Liver (tissue), 9 donors: Measurements from ENCODE around the gene FKRP. TPM values are rescaled to one million over a fixed set of nuclear protein-coding genes. Genes with fewer than 3 reads are reported as not detected.

Source experiments
- DNase-seq: peaks from one replicate; pipeline ENCODE4 v3.0.0-alpha.2; 2017; ENCODE audit warnings: low spot score
- H3K27ac ChIP-seq, 2 donors: one replicate each; pipeline ENCODE4 v1.7.0; 2013; ENCODE audit warnings: inconsistent platforms in 2 of 2, low read length in 2 of 2, control low read depth in 1 of 2, low read depth in 1 of 2, mild to moderate bottlenecking in 1 of 2
- H3K27me3 ChIP-seq, 4 donors: one replicate each; pipeline versions ENCODE4 v1.6.1 to v1.7.0; 2013; ENCODE audit warnings: low read length in 3 of 4, inconsistent platforms in 1 of 4, mild to moderate bottlenecking in 1 of 4, moderate library complexity in 1 of 4; ENCODE audit not compliant: control insufficient read depth in 4 of 4, insufficient read depth in 4 of 4
- H3K36me3 ChIP-seq, 4 donors: one replicate each; pipeline versions ENCODE4 v1.6.1 to v1.7.0; 2013; ENCODE audit warnings: low read length in 3 of 4, mild to moderate bottlenecking in 3 of 4, low read depth in 1 of 4, moderate library complexity in 1 of 4; ENCODE audit not compliant: control insufficient read depth in 4 of 4, insufficient read depth in 3 of 4
- H3K4me1 ChIP-seq, 4 donors: one replicate each; pipeline versions ENCODE4 v1.6.1 to v1.7.0; 2013; ENCODE audit warnings: low read length in 3 of 4, mild to moderate bottlenecking in 3 of 4, moderate library complexity in 1 of 4; ENCODE audit not compliant: control insufficient read depth in 4 of 4, insufficient read depth in 4 of 4
- H3K4me3 ChIP-seq, 3 donors: one replicate each; pipeline versions ENCODE4 v1.6.1 to v1.7.0; 2013; ENCODE audit warnings: low read length in 3 of 3, control low read depth in 1 of 3, low read depth in 1 of 3, mild to moderate bottlenecking in 1 of 3
- H3K9ac ChIP-seq, 2 donors: one replicate each; pipeline ENCODE4 v1.7.0; 2013; ENCODE audit warnings: low read length in 2 of 2, mild to moderate bottlenecking in 2 of 2, moderate library complexity in 2 of 2, control low read depth in 1 of 2, low read depth in 1 of 2
- H3K9me3 ChIP-seq, 4 donors: one replicate each; pipeline versions ENCODE4 v1.6.1 to v1.7.0; 2013; ENCODE audit warnings: low read length in 3 of 4; ENCODE audit not compliant: control insufficient read depth in 4 of 4
- ATF3 ChIP-seq: IDR thresholded peaks from 2 replicates; pipeline ENCODE4 v1.6.1; 2016; ENCODE audit warnings: antibody characterized with exemption
- CTCF ChIP-seq: fragments of 150-350 bp; IDR thresholded peaks from 2 replicates; pipeline ENCODE4 v1.5.1; 2017; ENCODE audit warnings: improper control_type of control experiment, low read depth, low read length; ENCODE audit not compliant: missing input control
- EGR1 ChIP-seq, 2 donors: IDR thresholded peaks; 2 replicates each; pipeline ENCODE4 v1.6.1; 2016 to 2018; ENCODE audit warnings: antibody characterized with exemption in 2 of 2, low read depth in 2 of 2
- FOXA1 ChIP-seq: IDR thresholded peaks from 2 replicates; pipeline ENCODE4 v1.6.1; 2016; ENCODE audit warnings: antibody characterized with exemption
- FOXA2 ChIP-seq: IDR thresholded peaks from 2 replicates; pipeline ENCODE4 v1.6.1; 2016; ENCODE audit warnings: antibody characterized with exemption
- HNF4A ChIP-seq, 2 donors: conservative IDR thresholded peaks; 2 replicates each; pipeline ENCODE4 v1.6.1; 2016; ENCODE audit warnings: antibody characterized with exemption in 2 of 2, mild to moderate bottlenecking in 2 of 2
- JUND ChIP-seq, 2 donors: IDR thresholded peaks; 2 replicates each; pipeline ENCODE4 v1.6.1; 2016; ENCODE audit warnings: antibody characterized with exemption in 2 of 2
- MAX ChIP-seq: IDR thresholded peaks from 2 replicates; pipeline ENCODE4 v1.6.1; 2016; ENCODE audit warnings: antibody characterized with exemption
- NR2F2 ChIP-seq: IDR thresholded peaks from 2 replicates; pipeline ENCODE4 v1.6.1; 2016; ENCODE audit warnings: antibody characterized with exemption
- RAD21 ChIP-seq, 2 donors: IDR thresholded peaks; 2 replicates each; pipeline ENCODE4 v1.6.1; 2016; ENCODE audit warnings: antibody characterized with exemption in 2 of 2, mild to moderate bottlenecking in 2 of 2
- REST ChIP-seq: IDR thresholded peaks from 2 replicates; pipeline ENCODE4 v1.6.1; 2016; ENCODE audit warnings: antibody characterized with exemption, mild to moderate bottlenecking
- RXRA ChIP-seq, 2 donors: IDR thresholded peaks; 2 replicates each; pipeline ENCODE4 v1.6.1; 2017 to 2018; ENCODE audit warnings: antibody characterized with exemption in 2 of 2, mild to moderate bottlenecking in 1 of 2
- SP1 ChIP-seq: IDR thresholded peaks from 2 replicates; pipeline ENCODE4 v1.6.1; 2018; ENCODE audit warnings: antibody characterized with exemption, mild to moderate bottlenecking
- YY1 ChIP-seq: IDR thresholded peaks from 2 replicates; pipeline ENCODE4 v1.6.1; 2016; ENCODE audit warnings: antibody characterized with exemption, mild to moderate bottlenecking
- WGBS: extraction: QIAGEN DNeasy Blood & Tissue Kit; methylation state at CpG from one replicate; pipeline ENCODE4 v1.1.7; 2013; 5-methylcytosine and 5-hydroxymethylcytosine counted together
- polyA plus RNA-seq, 2 donors: library from polyadenylated mRNA; stranded (reverse) in 1 of 2; unstranded in 1 of 2; fragments of 200-250 nt in 1 of 2; fragments of >200 nt in 1 of 2; fragmentation: Nextera tagmentation in 1 of 2; extraction: Ambion mirVana in 1 of 2; gene quantifications; one replicate each; pipeline versions ENCODE4 v1.2.1 to v1.2.3, GENCODE V29; 2013 to 2015
- total RNA-seq, 2 donors: library from RNA; depleted of rRNA; stranded (reverse); fragments of >200 nt; gene quantifications; one replicate each; pipeline ENCODE4 v1.2.3, GENCODE V29; 2014
- donor health status: healthy.
- donor health status: healthy.
- donor health status: healthy.
- donor health status: healthy.
- donor health status: healthy.

FKRP gene
- total and polyA plus RNA-seq, 4 donors, result 2.5 to 11.1 (median 8.1) TPM

- H3K27ac ChIP-seq, result peak overlapping the region in 1 of 2 donors; percentile 21
- TF ChIP-seq SP1 (no peak), RXRA (IDR thresholded peaks at IDR 0.05) (peak in 1 of 2 donors; percentile 9), EGR1 (IDR thresholded peaks at IDR 0.05; ENCODE audit: low read depth in 2 of 2) (no peak), HNF4A (conservative IDR thresholded peaks at IDR 0.05) (peak in 1 of 2 donors; percentile 39), NR2F2 (peak; percentile 35), MAX (no peak)
- 54% methylated on average over 14 of the region's 14 CpGs for WGBS
- peaks cover 2 to 38% (median 19%) of the 10 kb centered on the region in 4 donors for H3K4me1 ChIP-seq
- no peaks in the 10 kb centered on the region for H3K27me3 ChIP-seq
- H3K4me3 ChIP-seq, result no peak overlapping the region
- no peak for DNase-seq
- peaks cover 0 to 6% (median 2%) of the 10 kb centered on the region in 4 donors for H3K36me3 ChIP-seq
- no peaks in the 10 kb centered on the region for H3K9me3 ChIP-seq
- no peak overlapping the region for H3K9ac ChIP-seq
Measured at GRCh38 chr19:46739290-46739771, 6.5 kb upstream of the FKRP start.

GRCh38 chr19:46741447-46741846, 4.4 kb upstream of the FKRP start:
- Histone ChIP-seq H3K27ac (no peak overlapping the region), H3K9ac (no peak overlapping the region), H3K36me3 (peaks cover 0 to 5% (median 2%) of the 10 kb centered on the region in 4 donors), H3K9me3 (no peaks in the 10 kb centered on the region), H3K4me1 (peaks cover 10 to 42% (median 27%) of the 10 kb centered on the region in 4 donors), H3K27me3 (no peaks in the 10 kb centered on the region), H3K4me3 (no peak overlapping the region)
- TF ChIP-seq FOXA1 (no peak), YY1 (no peak), HNF4A (conservative IDR thresholded peaks at IDR 0.05) (no peak), ATF3 (no peak), EGR1 (IDR thresholded peaks at IDR 0.05; ENCODE audit: low read depth in 2 of 2) (no peak), JUND (IDR thresholded peaks at IDR 0.05) (no peak), RAD21 (IDR thresholded peaks at IDR 0.05) (no peak), REST (no peak), SP1 (no peak), NR2F2 (no peak), FOXA2 (no peak), CTCF (no peak)
- DNase-seq, result no peak
- 90% methylated on average over 17 of the region's 17 CpGs for WGBS
